GM21717 (cell line): Measurements from ENCODE around the gene RNLS.

Experiments
- ATAC-seq: cut with Tn5 transposase; IDR thresholded peaks from one replicate; pipeline ENCODE4 v1.9.1; 2021; ENCODE audit warnings: mild to moderate bottlenecking, moderate library complexity; ENCODE audit not compliant: unreplicated experiment

RNLS gene

DNA sequence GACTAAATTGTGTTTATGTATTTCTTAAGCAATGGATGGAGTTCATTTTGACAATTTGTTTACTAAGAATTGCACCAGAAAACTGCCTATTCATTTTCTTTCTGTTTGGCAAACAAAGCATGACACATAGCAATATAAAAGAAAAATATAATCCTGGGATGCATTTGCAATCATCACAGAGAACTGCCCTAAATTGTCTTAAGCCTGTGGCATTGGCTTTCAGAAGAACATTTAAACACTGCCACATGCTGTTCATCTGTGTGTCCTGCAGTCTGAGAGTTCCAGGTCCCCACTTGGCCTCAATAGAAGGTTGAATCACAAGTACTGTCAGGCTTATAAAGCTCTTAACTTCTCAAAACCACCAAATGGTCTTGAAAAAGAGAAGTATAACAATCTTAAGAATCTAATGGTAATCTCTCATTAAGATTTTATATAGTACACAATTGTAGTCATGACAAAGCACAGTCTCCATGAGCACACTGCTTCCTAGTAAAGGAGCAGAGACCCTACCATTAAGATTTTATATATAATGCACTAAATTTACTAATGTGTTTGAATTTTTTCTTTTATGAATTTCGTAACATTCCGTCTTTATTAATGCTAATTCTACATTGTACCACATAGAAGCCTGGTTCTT lies 29.9 kb downstream of the RNLS start:
- no peak for ATAC-seq

DNA sequence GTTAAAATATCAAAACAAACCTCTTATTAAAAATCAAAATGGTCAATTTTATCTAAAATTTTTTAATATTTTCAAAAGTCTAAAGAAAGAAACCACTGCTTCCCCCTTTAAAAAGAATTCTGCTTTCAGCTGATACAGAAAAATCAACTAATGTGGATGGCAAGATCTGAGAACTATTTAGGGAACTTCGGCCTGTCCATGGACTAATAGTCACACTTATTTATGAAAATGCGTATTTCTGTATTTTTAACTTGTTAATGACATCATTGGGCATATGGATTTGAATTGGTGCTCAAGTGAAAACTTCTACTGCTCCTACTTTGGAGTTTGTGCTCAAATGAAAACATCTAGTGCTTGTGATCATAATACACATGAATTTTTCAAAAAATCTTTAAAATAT lies 31.9 kb downstream of the RNLS start:
- no peak for ATAC-seq

DNA sequence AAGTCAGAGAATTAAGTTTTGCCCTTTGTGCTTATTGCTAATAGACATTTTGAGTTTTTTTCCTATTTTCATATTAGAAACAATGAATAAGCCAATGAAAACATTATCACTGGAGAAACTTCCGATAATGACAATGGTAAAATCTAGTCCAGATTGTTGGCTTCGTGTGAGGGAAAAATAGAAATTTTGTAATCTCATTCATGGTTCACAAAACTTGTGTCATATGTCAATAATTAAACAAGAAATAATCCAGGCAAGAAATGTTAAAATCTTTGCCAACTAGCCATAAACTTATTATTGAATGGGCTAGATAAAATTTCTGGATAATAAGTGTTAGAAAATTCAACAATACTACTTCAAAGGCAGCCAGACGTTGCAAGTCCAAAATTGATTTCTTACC lies 36.6 kb downstream of the RNLS start:
- ATAC-seq = no peak

DNA sequence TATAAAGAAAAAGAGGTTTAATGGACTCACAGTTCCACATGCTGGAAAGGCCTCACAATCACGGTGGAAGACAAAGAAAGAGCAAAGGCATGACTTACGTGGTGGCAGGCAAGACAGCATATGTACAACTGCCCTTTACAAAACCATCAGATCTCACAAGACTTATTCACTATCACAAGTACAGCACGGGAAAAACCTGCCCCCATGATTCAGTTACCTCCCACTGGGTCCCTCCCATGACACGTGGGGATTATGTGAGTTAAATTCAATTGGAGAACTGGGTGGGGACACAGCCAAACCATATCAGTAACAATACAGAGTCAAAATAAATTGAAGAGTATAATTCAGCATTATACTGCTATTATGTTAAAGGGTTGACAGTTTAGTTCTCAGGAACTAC lies 37.8 kb downstream of the RNLS start:
- no peak for ATAC-seq

DNA sequence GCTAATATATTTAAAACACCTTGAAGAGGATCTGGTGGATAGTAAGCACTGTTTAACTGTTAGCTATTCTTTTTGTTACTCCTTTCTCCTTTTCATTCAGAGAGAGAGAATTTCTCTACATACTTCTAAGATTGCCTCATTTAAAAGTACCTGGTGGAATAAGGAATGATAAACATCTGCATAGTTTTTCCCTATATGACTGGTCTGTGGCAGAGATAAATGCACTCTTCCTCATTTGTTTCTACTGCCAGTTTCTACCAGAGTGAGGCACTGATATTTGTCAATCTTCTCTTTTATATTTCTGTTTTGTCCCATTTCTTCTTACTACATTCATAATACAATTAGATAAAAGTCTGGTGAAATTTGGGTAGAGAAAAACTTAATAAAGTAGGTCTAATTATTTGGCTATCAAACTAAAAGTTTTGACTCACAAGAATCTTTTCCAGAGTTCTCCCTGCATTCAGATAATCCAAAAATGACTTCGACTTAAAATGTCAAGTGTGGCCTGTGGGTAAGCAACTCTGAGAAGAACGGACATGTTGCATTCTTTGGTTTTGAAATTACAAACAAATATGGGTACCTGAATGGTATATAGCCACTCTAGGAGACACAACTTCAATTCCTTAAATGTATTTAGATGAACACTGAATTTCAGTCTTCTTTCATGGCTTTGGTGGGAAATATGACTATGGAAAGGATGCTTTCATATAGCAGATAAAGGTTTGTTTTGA lies 38.8 kb downstream of the RNLS start:
- ATAC-seq = no peak

DNA sequence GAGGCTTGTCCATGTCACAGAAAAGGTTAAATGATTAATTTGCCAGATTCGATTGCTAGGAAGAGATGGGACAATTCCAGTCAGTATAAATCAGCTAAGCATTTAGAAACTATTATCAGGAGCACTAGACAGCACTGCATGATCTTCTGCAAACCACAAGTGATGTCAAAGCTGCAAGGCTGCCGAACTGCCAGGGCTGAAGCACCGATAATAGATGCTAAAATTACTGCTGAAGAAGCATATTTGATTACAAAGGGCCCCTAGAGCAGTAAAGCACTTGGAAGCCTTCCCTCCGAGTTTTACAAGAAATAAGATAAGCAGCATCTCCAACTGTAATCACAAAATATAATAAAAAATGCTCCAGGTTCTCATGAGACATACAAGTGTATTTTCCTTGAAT lies 40.6 kb downstream of the RNLS start:
- no peak for ATAC-seq

DNA sequence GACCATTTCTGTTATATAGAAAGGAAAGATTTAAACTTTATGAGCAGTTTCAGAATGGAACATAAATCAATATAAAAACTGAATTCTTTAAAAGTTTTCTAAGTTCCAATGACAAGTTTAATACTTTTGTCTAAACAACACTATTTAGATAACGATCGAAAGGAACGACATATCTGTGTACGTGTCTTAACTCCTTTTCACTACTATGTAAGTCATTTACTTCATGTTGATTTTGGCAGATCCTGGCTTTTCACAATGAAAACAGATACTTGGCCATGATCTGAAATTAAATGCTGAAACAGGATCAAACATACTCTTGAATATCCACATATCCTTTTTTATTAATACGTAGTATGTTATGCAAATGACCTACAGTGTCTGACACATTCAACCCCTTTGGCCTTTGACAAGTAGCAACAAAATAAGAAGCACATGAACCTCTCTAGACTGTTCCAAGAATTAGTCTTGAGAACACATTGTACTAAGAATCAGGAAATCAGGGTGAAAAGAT lies 41.9 kb downstream of the RNLS start:
- ATAC-seq = no peak

DNA sequence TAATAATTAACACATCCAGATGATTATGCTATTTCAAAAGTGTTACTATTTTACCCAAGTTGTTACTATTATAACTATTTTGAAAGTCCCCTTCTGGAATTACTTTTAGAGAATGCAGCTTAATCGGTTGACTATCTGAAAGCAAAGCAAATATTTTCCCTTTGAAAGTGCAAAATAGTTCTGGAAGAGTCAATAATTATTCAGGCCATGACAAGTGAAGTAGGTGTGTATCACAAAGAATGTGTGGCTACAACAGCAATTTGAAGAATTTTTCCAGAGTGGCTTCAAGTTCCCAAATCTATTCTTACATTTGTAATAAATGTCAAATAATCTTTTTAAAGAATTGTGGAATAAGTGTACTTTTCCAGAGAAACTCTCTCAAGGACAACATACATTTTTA lies 42.8 kb downstream of the RNLS start:
- no peak for ATAC-seq

DNA sequence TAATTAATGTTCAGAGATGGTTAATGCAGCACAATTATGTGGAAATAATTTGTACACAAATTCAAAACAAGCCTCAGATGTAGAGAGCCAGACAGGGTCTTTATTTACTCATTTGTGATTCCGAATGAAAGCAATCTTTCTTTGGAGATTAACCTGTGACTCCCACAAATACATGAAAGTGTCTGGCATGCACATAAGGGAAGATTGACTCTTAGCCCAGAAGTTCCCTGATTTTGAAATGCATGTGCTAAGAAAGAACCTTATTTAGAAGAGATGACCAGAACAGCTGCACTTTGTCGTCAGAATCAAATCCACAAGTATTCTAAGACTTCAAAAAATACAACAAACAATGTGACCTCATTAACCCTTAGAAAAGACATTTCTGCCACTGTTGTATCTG lies 45.1 kb downstream of the RNLS start:
- ATAC-seq = no peak

DNA sequence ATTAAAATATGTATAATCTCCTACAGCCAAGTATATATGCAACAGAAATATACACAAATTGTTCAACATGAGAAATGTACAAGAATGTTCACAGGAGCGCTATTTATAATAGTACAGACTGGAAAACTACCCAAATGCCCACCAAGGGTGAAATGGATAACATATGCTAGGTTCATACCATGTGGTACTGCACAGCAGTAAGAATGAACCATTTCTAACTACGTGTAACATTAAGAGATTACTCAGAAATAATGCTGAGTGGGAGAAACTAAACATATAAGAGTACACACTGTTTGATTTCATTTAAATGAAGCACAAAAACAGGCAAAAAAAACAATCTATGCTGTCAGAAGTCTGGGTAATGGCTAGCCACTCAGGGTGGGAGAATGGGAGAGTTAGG lies 45.8 kb downstream of the RNLS start:
- no peak for ATAC-seq

DNA sequence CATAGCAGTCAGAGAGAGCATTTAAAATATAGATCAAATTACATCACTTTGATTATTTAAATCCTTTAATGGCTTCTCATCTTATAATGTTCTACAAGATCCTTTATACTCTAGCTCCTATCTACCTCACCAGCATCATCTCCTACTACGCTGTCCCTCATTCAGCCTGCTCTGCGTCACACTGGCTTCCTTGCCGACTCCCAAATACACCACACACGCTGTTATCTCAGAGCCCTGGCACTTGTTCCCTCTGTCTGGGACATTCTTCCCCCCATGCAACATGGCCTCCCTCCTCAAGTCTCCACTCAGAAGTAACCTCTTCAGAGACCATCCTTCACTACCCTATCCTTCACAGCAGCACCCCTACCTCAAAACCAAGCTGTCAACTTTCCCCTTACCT lies 46.7 kb downstream of the RNLS start:
- ATAC-seq = no peak

DNA sequence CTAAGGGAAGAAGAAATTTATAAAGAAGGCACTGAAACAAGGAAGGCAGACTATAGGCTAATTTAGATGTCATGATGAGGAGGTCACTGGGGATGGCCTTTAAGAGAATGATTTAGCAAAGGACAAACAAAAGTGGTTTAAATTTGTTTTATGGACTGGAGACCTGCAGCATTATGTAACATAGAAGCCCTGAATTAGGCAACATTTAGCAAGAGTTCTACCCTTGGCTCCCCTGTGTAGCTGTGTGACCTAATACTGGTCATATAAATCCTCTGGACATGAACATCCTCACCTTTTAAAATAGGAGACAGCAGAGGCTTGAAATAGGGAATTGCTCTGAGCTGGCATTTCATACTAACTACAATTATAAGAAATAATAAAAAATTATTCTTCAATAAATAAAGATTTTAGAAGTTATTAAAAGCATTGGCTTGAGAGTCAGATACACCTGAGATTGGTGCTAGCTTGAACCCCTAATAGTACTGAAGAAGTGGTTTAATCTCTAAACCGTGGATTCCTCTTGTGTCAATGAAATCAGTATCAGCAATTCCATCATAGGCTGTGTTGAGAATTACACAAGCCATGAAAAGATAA lies 48.9 kb downstream of the RNLS start:
- ATAC-seq = no peak

DNA sequence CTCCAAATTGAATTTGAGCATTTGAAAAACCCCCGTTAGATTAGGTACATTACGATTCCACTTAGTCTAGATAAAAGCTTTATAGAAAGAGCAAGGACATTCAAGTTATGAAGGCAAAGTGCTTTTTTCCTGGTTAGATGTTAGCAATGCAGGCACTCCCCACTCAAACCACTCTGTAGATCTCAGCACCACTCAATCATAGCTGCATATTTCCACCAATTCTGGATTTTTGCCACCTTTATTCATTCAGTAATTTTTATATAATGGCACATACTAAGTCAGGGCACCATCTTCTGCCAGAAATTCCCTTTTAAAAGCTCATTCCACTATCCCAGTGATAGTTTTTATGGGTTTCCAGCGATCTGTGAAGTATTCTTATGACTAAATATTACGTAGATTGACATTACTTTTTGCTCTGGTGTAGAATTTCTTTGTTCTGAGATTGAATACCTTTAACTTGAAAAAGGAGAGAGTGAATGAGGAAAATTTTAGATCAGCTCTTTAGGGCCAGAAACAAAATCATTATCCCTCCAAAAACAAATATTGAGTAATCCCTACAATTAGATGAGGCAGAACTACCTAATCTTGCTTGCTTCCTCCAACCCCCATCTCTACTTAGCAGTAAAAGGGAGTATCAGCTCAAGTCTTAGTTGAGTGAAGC lies 51.6 kb downstream of the RNLS start:
- no peak for ATAC-seq

DNA sequence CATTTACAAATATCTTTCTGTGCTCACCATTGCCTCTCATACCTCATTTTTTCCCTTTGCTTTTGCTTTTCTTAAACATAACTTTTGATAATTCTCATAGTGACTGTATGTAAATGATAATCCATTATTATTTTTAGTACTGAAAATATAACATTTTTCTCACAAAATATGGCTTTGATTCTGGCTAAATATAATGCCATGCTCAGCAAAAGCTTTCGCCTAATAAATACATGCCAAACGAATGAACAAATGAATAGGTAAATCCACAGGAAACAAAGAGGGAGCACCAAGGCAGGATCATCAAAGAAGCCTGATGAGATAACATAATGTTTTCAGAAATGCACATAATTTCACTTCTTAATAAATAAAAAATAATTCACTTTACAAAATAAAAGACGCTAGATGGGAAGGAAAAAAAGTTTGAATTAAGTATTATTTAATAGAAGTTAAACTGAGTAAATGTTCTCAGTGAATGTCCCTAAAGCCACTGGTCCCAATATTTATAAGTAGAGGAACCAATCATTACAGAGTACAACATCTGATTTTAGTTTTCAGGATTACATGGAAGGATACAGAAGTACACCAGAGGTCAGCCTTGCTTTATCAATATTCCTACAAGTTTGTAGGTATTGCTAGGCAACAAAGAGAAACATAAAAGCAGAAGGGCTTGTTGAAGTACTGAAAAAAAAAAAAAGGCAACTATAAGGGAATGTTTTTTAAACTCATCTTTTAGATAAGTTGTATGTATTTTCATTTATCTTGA lies 52.3 kb downstream of the RNLS start:
- ATAC-seq = no peak

DNA sequence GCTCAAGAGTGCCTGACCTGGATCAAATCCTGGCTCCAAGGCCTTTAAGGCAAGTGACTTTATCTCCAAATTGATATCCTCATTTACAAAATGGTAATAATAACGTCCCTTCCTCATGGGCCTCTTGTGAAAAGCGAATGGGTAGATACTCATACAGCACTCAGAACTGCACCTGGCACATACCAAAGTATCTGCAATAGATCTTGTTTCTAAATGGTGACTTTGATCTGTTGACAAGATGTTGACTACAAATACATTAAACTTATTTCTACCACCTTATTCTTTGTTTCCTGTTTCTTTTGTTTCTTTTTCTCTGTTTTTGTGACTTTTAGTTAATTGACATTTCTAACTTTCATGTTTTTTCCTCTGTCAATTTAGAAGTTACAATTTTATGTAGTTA lies 53.0 kb downstream of the RNLS start:
- no peak for ATAC-seq

DNA sequence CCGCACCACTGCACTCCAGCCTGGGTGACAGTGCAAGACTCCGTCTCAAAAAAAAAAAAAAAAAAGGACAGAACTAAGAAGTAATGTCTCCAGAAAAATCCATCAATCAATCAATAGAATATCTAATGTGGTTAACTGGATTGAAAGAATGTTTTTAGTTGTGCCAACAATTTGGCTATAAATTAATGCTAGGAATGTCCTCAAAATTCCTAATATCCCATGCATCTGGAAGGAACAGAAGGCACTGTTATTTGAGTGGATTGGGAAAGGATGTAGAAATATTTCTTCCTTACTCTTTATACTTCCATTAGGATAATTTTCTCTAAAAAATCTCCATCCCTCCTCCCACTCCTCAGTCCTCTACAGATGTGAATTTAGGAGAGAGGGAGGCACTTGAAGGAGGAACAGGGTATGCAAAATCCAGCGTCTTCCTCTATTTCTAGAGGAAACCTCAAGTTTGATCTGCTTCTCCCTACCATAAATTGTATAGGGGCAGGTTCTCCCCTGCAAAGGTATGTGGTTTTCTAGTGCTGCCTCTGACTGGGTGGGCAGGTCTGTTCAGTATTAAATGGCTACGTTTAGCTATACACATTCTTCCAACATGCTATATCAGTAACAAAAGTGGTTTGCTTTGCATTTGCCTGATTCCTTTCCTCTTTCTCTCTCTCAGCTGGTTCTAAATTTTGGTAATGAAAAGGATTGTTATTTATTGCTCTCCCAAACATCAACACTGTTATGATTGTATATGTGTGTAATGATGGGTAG lies 54.1 kb downstream of the RNLS start:
- no peak for ATAC-seq

DNA sequence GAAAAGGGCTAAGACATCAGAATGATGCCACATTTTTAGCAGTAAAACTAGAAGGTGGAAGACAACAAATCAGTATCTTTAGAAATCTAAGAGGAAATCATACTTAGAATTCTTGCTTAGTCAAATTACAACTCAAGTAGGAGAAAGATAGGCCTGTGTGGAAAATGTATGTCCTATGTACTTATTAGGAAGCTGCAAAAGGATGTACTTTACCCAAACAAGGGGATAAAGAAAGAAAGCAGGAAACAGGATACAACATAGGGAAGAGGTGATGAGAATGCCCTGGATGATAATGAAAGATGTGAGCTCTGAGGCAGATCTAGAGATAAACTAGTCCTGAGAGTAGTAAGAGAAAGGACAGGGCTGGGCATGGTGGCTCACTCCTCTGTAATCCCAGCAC lies 54.9 kb downstream of the RNLS start:
- no peak for ATAC-seq

DNA sequence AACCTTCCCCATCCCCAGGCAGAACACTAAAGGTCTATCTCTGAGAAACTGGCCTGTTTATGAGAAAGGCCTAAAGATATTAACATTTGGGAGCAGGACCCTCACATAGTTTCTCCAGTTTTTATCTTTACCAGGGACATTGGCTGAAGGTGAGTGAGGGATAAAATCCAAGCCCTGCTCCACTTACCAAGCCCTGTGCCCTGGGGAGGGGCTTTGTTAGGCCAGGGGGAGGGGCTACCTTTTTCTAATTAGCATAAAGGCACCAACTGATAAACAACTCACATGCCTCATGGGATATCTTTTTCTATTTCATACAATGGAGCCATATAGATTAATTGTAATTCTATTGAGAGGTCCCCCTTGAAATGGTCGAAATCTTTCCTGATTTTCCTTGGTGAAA lies 55.9 kb downstream of the RNLS start:
- no peak for ATAC-seq

DNA sequence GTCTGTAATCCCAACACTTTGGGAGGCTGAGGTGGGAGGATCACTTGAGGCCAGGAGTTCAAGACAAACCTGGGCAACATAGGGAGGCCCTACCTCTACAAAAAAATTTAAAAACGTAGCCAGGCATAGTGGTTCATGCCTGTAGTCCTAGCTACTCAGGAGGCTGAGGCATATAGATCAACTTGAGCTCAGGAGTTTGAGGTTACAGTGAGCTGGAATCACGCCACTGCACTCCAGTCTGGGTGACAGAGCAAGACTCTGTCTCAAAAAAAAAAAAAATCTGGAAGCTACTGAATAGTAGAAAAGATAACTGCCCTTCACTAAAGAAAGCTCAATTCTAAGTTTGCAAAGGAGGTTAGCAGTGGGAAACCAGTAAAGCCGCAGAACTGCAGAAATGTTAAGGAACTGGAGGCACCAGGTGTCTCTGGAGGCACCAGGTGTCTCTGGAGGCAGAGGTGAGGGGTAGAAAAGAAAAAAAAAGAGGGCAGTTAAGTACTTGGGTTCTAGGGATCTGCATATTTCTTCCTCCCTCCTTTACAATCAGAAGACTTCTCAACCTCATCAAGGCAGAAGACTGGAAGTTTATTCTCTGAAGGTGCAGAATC lies 56.5 kb downstream of the RNLS start:
- ATAC-seq = no peak
